Activated CD8-positive, alpha-beta memory T cell treated with anti-CD3 and anti-CD28 coated beads, Interleukin-2, amount 10 ng/mL, durations not matched to agents 7 days and 5 days (primary cell): ENCODE data around the gene TAF1D. TPM values are rescaled to one million over a fixed set of nuclear protein-coding genes. Genes with fewer than 3 reads are reported as not detected.
"Not testable (repeated sequence)": the region's sequence is repeated elsewhere in the genome, so short reads cannot be mapped to it uniquely, and the experiment has no call there.

Source experiments
- ATAC-seq: fragments of 150-1000 bp; cut with Tn5 transposase; one replicate; pipeline ENCODE4 v1.10.0; 2021; ENCODE audit warnings: moderate library complexity
- CTCF ChIA-PET: fragments of 350-600 bp; sonication (Branson Sonifier 250); formaldehyde crosslinking; loops from one replicate; lab custom pipeline; 2021; ENCODE audit warnings: antibody characterized with exemption; lab: Charles Lee
- DNase-seq: peaks from one replicate; pipeline ENCODE4 v3.0.0-alpha.2; 2020
- H3K27ac Mint-ChIP-seq: one replicate; pipeline ENCODE4 v1.8.0; 2021; ENCODE audit warnings: mild to moderate bottlenecking, mixed read lengths
- H3K27me3 Mint-ChIP-seq: one replicate; pipeline ENCODE4 v1.8.0; 2021; ENCODE audit warnings: mixed read lengths
- H3K36me3 Mint-ChIP-seq: one replicate; pipeline ENCODE4 v1.8.0; 2021; ENCODE audit warnings: mild to moderate bottlenecking, mixed read lengths
- H3K4me1 Mint-ChIP-seq: one replicate; pipeline ENCODE4 v1.8.0; 2021; ENCODE audit warnings: mixed read lengths
- H3K4me3 Mint-ChIP-seq: one replicate; pipeline ENCODE4 v1.8.0; 2021; ENCODE audit warnings: mild to moderate bottlenecking, moderate library complexity, mixed read lengths
- H3K9me3 Mint-ChIP-seq: one replicate; pipeline ENCODE4 v1.8.0; 2022; ENCODE audit warnings: low read depth, mixed read lengths
- total RNA-seq, 2 experiments: library from RNA; stranded (reverse); gene quantifications; one replicate each; pipeline ENCODE4 v1.2.3, GENCODE V29; 2021

The TAF1D gene
- total RNA-seq, 2 experiments from 2014 or later = 201 to 221 TPM

DNA sequence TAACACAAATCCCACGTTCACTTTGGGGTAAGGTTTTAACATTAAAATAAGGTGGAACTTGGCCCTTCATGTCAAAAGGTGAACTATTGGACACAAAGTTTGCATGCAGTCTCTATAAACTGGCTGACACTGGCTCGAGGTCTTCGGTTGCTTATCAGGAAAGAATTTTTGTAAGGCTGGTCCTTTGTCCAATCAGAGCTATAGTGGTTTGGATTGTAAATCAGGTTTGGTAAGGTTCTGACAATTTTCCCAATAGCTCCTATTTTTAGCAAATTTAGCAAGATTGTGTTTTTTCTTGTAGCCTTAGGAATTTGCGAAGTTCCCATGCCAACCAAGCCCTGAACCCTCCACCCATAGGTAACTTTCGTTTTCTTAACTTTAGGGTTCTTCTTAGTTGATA lies 25.2 kb upstream of the TAF1D start:
- Mint-ChIP-seq H3K27me3 (no peaks in the 10 kb centered on the region), H3K4me3 (no peak overlapping the region), H3K27ac (no peak overlapping the region), H3K9me3 (peaks cover 6% of the 10 kb centered on the region), H3K4me1 (no peaks in the 10 kb centered on the region), H3K36me3 (peaks cover 27% of the 10 kb centered on the region)
- no peak for DNase-seq
- ATAC-seq = no peak
- CTCF ChIA-PET = interaction anchor here (1.5 kb wide), 1 partner anchor 25 kb away, joined by 3 read pairs; the partner anchor contains the start of genes C11orf54 and TAF1D

GRCh38 chr11:93765551-93765950 lies 24.3 kb upstream of the TAF1D start:
- no peaks in the 10 kb centered on the region for H3K4me1 Mint-ChIP-seq
- peaks cover 6% of the 10 kb centered on the region for H3K9me3 Mint-ChIP-seq
- no peak overlapping the region for H3K4me3 Mint-ChIP-seq
- H3K27ac Mint-ChIP-seq = no peak overlapping the region
- DNase-seq (no peak), ATAC-seq (no peak)
- H3K27me3 Mint-ChIP-seq = no peaks in the 10 kb centered on the region
- peaks cover 29% of the 10 kb centered on the region for H3K36me3 Mint-ChIP-seq
- CTCF ChIA-PET = interaction anchor here (1.5 kb wide), 1 partner anchor 24 kb away, joined by 3 read pairs; the partner anchor contains the start of genes C11orf54 and TAF1D

- Mint-ChIP-seq H3K4me3 (no peak overlapping the region), H3K9me3 (peaks cover 3% of the 10 kb centered on the region), H3K27me3 (no peaks in the 10 kb centered on the region), H3K4me1 (peaks cover 2% of the 10 kb centered on the region), H3K27ac (no peak overlapping the region), H3K36me3 (peaks cover 38% of the 10 kb centered on the region)
- CTCF ChIA-PET = no interaction called here
- ATAC-seq (no peak), DNase-seq (no peak)
Measured at GRCh38 chr11:93761910-93762309, 20.6 kb upstream of the TAF1D start.

DNA sequence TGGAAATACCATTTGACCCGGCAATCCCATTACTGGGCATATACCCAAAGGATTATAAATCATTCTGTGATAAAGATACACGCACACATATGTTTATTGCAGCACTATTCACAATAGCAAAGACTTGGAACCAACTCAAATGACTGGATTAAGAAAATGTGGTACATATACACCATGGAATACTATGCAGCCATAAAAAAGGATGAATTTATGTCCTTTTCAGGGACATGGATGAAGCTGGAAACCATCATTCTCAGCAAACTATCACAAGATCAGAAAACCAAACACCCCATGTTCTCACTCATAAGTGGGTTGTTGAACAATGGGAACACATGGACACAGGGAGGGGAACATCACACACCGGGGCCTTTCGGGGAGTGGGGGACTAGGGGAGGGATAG lies 17.8 kb upstream of the TAF1D start:
- H3K9me3 Mint-ChIP-seq, H3K4me3 Mint-ChIP-seq, DNase-seq, H3K4me1 Mint-ChIP-seq, CTCF ChIA-PET, H3K27ac Mint-ChIP-seq, ATAC-seq, H3K27me3 Mint-ChIP-seq: not testable (repeated sequence)
- H3K36me3 Mint-ChIP-seq = peaks cover 31% of the 10 kb centered on the region

DNA sequence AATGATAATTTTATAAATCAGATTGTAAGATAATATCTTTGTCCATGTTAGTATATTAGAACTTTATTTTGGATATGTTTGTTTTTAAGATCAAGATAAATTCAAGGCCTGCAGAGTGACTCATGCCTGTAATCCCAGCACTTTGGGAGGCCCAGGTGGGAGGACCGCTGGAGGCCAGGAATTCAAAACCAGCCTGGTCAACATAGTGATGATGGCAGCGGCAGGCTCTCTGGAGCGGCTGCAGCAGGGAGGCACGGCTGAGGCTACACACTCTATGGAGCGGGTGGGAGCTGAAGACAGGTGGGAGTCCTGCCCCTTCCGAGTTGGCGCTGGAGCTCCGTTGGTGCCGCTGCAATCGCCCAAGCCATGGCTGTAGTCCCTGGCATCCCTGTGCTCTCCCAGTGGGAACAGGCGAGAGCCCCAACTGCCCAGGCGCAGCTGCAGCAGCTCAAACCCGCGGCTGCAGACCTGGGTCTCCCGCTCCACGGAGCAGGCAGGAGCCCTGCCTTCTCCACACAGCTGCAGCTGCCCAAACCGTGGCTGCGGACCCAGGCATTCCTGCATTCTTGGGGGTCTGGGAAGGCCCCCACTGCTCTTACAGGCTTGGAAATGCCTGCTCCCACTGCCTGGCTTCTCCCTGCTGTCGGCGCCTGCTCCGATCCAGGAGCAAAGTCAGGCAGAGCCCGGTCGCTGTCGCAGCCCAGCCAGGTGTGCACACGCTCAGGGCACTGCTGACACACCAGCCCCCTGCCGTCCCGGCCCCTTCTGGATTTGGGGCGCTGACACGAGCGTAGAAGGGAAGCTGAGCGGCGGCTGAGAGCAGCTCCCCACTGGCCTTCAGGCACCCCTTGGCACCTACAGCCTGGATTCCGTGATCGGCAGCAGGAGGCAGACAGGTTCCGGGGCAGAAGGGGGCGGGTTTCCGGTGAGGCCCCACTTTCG lies 16.9 kb upstream of the TAF1D start:
- CTCF ChIA-PET = no interaction called here
- H3K36me3 Mint-ChIP-seq = peaks cover 28% of the 10 kb centered on the region
- no peaks in the 10 kb centered on the region for H3K27me3 Mint-ChIP-seq
- no peak for DNase-seq
- no peak overlapping the region for H3K27ac Mint-ChIP-seq
- peaks cover 2% of the 10 kb centered on the region for H3K4me1 Mint-ChIP-seq
- no peak for ATAC-seq
- H3K4me3 Mint-ChIP-seq = no peak overlapping the region
- no peaks in the 10 kb centered on the region for H3K9me3 Mint-ChIP-seq

- Mint-ChIP-seq H3K4me1 (peaks cover 2% of the 10 kb centered on the region), H3K9me3 (no peaks in the 10 kb centered on the region), H3K36me3 (peaks cover 27% of the 10 kb centered on the region), H3K27ac (no peak overlapping the region), H3K4me3 (no peak overlapping the region), H3K27me3 (no peaks in the 10 kb centered on the region)
- no peak for DNase-seq
- CTCF ChIA-PET = no interaction called here
- no peak for ATAC-seq
Measured at GRCh38 chr11:93757301-93757700, 16.0 kb upstream of the TAF1D start.

DNA sequence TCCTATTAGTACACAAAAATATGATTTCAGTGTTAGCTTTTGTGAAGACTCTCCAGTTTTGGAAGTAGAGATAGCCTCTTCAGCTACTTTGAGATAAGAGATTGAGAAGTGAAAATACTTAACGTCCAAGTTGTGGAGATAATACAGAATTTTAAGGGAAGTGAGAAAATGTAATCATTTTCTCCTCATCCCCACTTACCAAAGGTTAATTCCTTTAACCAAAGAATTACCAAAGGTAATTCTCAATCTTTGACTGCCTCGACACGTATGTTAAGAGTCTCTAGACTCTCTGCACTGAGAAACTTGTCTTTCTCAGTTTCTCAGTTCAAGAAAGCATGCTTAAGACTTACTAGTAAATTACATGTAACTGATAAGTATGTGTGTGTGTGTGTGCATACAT lies 15.5 kb upstream of the TAF1D start:
- ATAC-seq (no peak), DNase-seq (no peak)
- H3K27ac Mint-ChIP-seq = no peak overlapping the region
- no peaks in the 10 kb centered on the region for H3K27me3 Mint-ChIP-seq
- peaks cover 28% of the 10 kb centered on the region for H3K36me3 Mint-ChIP-seq
- peaks cover 2% of the 10 kb centered on the region for H3K4me1 Mint-ChIP-seq
- CTCF ChIA-PET = no interaction called here
- H3K9me3 Mint-ChIP-seq = no peaks in the 10 kb centered on the region
- H3K4me3 Mint-ChIP-seq = no peak overlapping the region

DNA sequence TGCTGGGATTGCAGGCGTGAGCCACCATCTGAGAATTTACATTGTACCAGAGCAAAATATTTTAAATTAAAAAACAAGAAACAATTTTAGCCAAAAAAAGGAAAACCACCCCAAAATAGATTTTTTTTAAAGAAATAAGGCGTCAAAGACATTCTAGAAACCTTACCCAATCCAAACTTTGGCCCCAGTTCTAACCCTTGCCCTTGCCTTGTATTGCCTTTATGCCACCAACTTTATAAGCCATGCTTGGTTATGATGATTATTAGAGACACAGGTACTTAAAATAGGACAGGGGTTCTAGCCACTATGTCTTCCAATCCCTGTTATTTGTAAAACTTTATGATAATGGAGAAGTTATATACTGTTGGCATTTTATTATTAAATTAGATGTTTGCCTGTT lies 11.9 kb upstream of the TAF1D start:
- Mint-ChIP-seq H3K4me1 (no peaks in the 10 kb centered on the region), H3K9me3 (no peaks in the 10 kb centered on the region), H3K36me3 (peaks cover 15% of the 10 kb centered on the region), H3K4me3 (no peak overlapping the region), H3K27ac (no peak overlapping the region), H3K27me3 (no peaks in the 10 kb centered on the region)
- CTCF ChIA-PET = no interaction called here
- ATAC-seq = no peak
- DNase-seq = no peak

DNA sequence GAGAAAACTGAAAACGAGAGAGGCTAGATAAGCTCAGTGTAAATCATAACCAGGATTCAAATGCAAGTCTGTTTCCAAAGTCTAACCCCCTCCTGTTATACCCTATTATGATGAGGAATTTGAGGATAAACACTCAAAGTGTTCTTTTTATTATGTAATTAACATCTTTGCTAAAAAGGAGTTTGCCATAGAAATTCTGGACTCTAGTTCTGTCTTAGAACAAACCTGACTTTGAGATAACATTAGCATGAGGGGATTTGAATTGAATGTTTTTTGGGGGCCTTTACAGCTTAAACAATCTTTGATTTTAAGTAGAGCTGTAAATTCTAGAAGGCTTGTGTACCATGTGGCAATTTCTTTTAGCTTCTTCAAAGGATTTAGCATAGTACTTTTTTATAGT lies 9.7 kb upstream of the TAF1D start:
- no peak overlapping the region for H3K27ac Mint-ChIP-seq
- H3K36me3 Mint-ChIP-seq = peaks cover 13% of the 10 kb centered on the region

GRCh38 chr11:93747122-93747521 lies 5.8 kb upstream of the TAF1D start:
- Mint-ChIP-seq H3K4me3 (no peak overlapping the region), H3K9me3 (no peaks in the 10 kb centered on the region)
- CTCF ChIA-PET = no interaction called here

More for the DNA sequence above, 9.7 kb upstream of the TAF1D start:
- Mint-ChIP-seq H3K9me3 (no peaks in the 10 kb centered on the region), H3K4me1 (no peaks in the 10 kb centered on the region), H3K27me3 (no peaks in the 10 kb centered on the region), H3K4me3 (no peak overlapping the region)
- CTCF ChIA-PET = interaction anchor here (0.6 kb wide), 1 partner anchor 51 kb away, joined by 3 read pairs; no protein-coding TSS in a partner anchor
- DNase-seq (no peak), ATAC-seq (no peak)

GRCh38 chr11:93746101-93746500 lies 4.8 kb upstream of the TAF1D start:
- ATAC-seq (no peak), DNase-seq (no peak)
- CTCF ChIA-PET = no interaction called here
- Mint-ChIP-seq H3K27me3 (no peaks in the 10 kb centered on the region), H3K4me1 (peaks cover 19% of the 10 kb centered on the region), H3K36me3 (peaks cover 11% of the 10 kb centered on the region), H3K4me3 (no peak overlapping the region), H3K9me3 (no peaks in the 10 kb centered on the region), H3K27ac (no peak overlapping the region)

More at GRCh38 chr11:93747122-93747521, 5.8 kb upstream of the TAF1D start:
- DNase-seq (no peak), ATAC-seq (no peak)
- no peak overlapping the region for H3K27ac Mint-ChIP-seq
- peaks cover 9% of the 10 kb centered on the region for H3K36me3 Mint-ChIP-seq
- peaks cover 14% of the 10 kb centered on the region for H3K4me1 Mint-ChIP-seq
- H3K27me3 Mint-ChIP-seq = no peaks in the 10 kb centered on the region

DNA sequence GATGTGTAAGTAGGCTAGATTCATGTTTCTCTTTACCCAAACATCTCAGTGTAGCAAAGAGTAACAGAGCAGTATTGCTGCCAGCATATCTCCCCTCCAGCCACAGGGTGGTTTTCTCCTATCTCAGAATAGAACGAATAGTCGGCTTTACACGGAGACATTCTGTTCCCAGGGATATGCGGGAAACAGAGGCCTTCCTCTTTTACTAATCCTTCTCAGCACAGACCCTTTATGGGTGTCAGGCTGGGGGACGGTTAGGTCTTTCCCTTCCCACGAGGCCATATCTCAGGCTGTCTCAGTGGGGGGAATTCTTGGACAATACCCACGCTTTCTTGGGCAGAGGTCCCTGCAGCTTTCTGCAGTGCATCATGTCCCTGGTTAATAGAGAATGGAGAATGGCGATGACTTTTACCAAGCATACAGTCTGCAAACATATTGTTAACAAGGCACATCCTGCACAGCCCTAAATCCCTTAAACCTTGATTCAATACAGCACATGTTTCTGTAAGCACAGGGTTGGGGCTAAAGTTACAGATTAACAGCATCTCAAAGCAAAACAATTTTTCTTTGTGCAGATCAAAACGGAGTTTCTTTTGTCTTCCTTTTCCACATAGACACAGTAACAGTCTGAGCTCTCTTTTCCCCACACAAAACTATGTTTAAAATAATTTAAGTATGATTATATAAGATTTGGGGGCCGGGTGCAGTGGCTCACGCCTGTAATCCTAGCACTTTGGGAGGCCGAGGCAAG lies 3.9 kb upstream of the TAF1D start:
- Mint-ChIP-seq H3K36me3 (peaks cover 17% of the 10 kb centered on the region), H3K4me1 (peaks cover 19% of the 10 kb centered on the region)
- DNase-seq, H3K27ac Mint-ChIP-seq, ATAC-seq, CTCF ChIA-PET, H3K4me3 Mint-ChIP-seq, H3K27me3 Mint-ChIP-seq, H3K9me3 Mint-ChIP-seq: not testable (repeated sequence)

DNA sequence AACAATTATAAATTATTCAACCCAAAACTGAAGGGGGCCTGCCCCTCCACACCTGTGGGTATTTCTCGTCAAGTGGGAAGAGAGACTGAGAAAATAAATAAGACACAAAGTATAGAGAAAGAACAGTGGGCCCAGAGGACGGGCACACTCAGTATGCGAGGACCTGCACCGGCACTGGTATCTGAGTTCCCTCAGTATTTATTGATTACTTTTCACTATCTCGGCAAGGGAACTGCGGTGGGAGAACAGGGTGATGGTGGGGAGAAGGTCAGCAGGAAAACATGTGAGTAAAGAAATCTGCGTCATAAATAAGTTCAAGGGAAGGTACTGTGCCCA lies 3.3 kb upstream of the TAF1D start:
- H3K27ac Mint-ChIP-seq = no peak overlapping the region

More for the DNA sequence above, 3.3 kb upstream of the TAF1D start:
- Mint-ChIP-seq H3K36me3 (peaks cover 22% of the 10 kb centered on the region), H3K9me3 (no peaks in the 10 kb centered on the region), H3K4me1 (peaks cover 20% of the 10 kb centered on the region), H3K4me3 (no peak overlapping the region), H3K27me3 (no peaks in the 10 kb centered on the region)
- CTCF ChIA-PET = no interaction called here
- ATAC-seq = no peak
- DNase-seq = no peak
